H1 (cell line): ENCODE data around the gene RAB35. TPM values are rescaled to one million over a fixed set of nuclear protein-coding genes. Genes with fewer than 3 reads are reported as not detected.

Experiments
- CHD7 ChIP-seq: fragments of 300-600 bp; sonication (generic); IDR thresholded peaks from 2 replicates; pipeline ENCODE4 v1.7.1; 2012; ENCODE audit warnings: low read length, moderate library complexity, mild to moderate bottlenecking, inconsistent platforms; ENCODE audit not compliant: insufficient replicate concordance
- CREB1 ChIP-seq: IDR thresholded peaks from 2 replicates; pipeline ENCODE4 v1.6.1; 2012; ENCODE audit warnings: inconsistent platforms
- NRF1 ChIP-seq: IDR thresholded peaks from 2 replicates; pipeline ENCODE4 v1.6.1; 2011; ENCODE audit warnings: mild to moderate bottlenecking, low read depth, low read length, improper control_type of control experiment
- SP1 ChIP-seq: IDR thresholded peaks from 2 replicates; pipeline ENCODE4 v1.6.1; 2011; ENCODE audit warnings: low read depth, low read length
- TAF7 ChIP-seq: optimal IDR thresholded peaks from 2 replicates; pipeline ENCODE3; 2011; ENCODE audit warnings: low read depth, mild to moderate bottlenecking, inconsistent platforms, low read length, moderate library complexity, borderline replicate concordance
- TBP ChIP-seq: IDR thresholded peaks from 2 replicates; pipeline ENCODE4 v1.6.1; 2011; ENCODE audit warnings: low read depth, low read length, improper control_type of control experiment
- TEAD4 ChIP-seq: IDR thresholded peaks from 2 replicates; pipeline ENCODE4 v1.6.1; 2012; ENCODE audit warnings: low read depth, low read length, inconsistent platforms, mixed read lengths
- USF2 ChIP-seq: IDR thresholded peaks from 2 replicates; pipeline ENCODE4 v1.6.1; 2011; ENCODE audit warnings: low read length, improper control_type of control experiment
- polyA plus RNA-seq, 7 experiments: library from polyadenylated mRNA; depleted of rRNA in 3 of 7; stranded (reverse) in 5 of 7; unstranded in 2 of 7; fragments of >200 nt in 5 of 7; fragments of 200-250 nt in 2 of 7; gene quantifications; 1 replicate in 5 of 7; 2 replicates in 1 of 7; 4 replicates in 1 of 7; pipeline versions ENCODE4 v1.2.1 to v1.2.3, GENCODE V29; 2011 to 2013; ENCODE audit warnings: missing spikeins in 2 of 7, mixed read lengths in 2 of 7
- total RNA-seq: library from RNA; stranded (reverse); fragmentation: NEBNext Ultra II Directional; extraction: Animal tissue kit (Norgen Biotek cat#: 25700); gene quantifications from 2 replicates; pipeline ENCODE4 v1.2.1, GENCODE V29; 2021

Gene RAB35
- total and polyA plus RNA-seq, 2 of the 8 experiments (the other 6 are each of a cell fraction or from before 2014, with no cell fraction given), result 33.4 to 39.0 TPM

GRCh38 chr12:120161852-120162251 is 45.3 kb upstream of the RAB35 start (continued):
- TF ChIP-seq CHD7 (no peak), TBP (no peak), TAF7 (no peak), CREB1 (no peak), SP1 (no peak), TEAD4 (no peak), NRF1 (no peak), USF2 (no peak)
